Activated T-helper 1 cell treated with anti-CD3 and anti-CD28 coated beads, Interleukin-2, amount 50 U/mL, for 16 hours (primary cell): Measurements from ENCODE around the gene C22orf39.
"Not testable (repeated sequence)": the region's sequence is repeated elsewhere in the genome, so short reads cannot be mapped to it uniquely, and the experiment has no call there.

Experiments used
- DNase-seq, 2 donors: peaks; one replicate each; pipeline ENCODE4 v3.0.0-alpha.2; 2020; ENCODE audit warnings: low read depth in 1 of 2, low spot score in 1 of 2

C22orf39 gene

DNA sequence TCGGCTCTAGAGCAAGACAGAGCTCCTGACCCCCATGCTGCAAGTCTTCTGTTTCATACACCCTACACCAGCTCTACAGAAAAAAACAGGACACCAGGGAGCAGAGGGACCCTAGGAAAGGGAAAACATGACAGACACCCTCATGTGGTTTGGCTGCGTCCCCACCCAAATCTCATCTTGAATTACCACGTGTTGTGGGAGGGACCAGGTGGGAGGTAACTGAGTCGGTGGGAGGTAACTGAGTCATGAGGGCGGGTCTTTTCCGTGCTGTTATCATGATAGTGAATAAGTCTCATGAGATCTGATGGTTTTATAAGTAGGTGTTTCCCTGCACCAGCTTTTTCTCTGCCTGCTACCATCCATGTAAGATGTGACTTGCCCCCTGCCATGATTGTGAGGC lies 6.6 kb upstream of the C22orf39 start:
- no peak for DNase-seq

DNA sequence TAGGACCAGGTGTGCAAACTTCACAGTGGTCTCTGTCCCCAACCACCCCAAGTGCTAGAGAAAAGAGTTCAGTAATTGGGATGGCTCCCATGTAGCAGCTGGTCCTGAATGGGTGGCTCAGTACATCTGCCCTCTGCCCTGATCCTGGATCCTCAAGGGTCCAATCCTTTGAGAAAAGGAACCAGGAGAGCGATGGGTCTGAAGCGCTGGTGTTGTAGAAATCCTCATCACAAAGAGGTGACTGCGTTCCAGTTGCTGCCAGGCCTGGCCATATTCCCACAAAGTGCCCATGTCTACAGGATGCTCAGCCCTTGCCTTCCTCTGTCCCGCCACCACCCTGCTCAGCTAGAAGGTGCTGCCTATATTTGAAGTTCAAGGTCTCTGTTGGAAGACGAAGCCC lies 6.2 kb upstream of the C22orf39 start:
- DNase-seq = no peak

DNA sequence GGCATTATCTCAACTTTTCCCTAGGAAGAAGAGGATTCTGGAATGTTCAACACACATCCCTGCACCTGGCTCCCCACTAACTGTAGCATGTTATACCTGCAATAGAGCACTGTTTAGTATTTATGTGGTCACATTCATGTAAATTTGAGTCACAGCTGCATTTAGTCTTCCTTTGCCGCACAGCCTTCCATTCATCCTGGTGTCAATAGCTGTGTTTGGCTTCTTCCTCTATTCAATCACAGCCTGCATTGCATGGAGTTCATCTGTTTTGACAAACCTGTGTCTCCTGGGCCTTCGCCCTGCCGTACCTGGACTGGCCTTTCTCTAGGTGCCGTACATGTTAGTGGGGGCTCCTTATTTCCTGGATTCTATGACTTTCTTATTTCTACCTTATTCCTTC lies 4.1 kb upstream of the C22orf39 start:
- no peak for DNase-seq

DNA sequence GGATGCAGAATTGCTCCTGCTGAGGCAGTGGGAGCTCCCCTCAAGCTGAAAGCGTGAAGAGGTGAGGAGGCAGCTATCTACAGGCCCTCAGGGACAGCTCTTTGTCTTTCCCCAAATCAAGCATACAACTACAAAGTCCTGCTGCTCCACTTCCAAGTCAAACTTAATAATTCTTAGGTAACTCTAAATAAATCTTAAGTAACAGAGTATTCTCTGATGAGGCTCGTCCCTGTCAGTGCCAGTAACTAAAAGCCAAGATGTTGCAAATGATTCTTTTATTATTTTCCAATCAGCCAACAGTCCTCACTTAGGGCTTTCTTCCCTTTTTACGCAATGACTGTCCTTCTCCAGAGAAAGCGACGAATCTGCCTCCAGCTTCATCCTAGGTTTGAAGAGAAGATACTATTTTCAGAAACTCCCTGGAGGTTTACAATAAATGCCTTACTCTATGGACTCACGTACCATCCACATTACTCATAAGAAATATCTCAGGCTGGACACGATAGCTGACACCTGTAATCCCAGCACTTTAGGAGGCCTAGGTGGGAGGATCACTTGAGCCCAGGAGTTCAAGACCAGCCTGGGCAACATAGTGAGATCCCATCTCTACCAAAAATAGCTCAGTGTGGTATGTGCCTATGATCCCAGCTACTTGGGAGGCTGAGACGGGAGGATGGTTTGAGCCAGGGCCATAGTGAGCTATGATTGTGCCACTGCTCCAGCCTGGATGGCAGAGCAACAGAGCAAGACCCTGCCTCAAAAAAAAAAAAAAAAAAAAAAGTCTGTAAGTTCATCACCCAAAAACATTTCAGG lies 3.1 kb upstream of the C22orf39 start:
- DNase-seq = no peak

DNA sequence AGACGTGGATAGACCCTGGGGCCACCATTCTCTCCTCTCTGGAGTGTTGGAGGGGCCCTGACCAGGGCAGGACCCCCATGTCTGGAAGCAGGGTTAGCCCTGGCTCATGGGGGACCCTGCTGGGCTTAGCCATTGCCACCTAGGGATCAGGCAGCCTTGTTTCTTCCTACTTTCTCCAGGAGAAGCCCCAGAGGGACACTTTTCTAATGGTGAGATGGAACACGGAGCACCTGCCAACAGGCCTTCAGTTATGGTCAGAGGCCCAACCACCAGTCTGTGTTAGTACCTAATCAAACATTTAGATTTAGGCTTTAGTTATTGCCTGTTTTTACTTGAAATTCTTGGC lies 1.9 kb upstream of the C22orf39 start:
- no peak for DNase-seq

DNA sequence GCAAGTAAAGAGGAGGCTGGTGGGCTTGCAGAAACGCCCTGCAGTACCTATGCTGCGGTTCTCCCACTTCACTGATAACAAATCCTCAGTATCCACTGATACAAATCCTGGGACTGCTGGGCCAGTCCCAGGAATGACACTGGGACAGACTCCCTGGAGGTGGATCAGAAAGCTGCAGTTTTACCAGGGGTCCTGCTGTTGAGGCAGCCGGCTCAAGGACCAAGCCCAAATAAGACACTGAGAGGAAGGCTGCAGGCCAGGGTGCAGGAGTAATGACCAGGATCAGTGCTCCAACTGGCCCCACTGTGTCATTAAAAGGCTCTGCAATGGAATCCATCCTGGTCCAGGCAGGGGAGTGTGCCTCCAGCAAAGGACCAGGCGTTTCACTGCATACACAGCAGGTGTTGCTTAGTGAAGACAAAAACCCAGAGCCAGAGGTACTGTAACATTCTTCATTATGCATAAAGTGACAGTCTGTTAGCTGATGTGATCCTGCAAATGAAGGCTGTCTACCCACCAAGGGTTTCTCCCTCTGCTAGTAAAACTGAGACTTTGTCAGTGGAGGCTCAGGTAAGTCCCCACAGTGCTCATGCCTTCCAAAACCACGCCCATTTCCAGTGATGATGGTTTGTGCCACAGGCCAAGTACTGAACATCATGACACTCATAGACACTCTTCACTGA lies 1.4 kb upstream of the C22orf39 start:
- no peak for DNase-seq

DNA sequence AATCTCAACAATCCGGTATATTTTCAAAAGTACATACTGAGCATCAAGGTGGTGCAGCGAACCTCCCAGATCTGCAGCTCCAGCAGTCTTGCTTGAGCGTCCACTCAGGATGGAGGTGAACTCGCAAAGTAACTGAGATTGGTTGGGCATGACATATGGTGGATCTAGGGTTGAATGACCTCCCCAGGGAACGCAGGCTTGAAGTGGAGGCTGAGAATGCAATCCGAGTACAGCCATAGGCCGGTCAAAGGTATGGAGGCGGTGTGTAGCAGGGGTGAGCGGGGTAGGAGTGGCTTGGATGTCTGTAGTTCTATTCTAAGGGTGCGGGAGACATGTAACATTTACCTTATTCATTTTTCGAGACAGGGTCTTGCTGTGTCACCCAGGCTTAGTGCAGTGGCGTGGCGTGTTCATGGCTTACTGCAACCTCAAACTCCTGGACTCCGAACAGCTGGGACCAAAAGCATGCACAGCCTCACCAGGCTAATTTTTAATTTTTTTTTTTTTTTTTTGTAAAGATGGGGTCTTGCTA lies 631 bp upstream of the C22orf39 start:
- no peak for DNase-seq

DNA sequence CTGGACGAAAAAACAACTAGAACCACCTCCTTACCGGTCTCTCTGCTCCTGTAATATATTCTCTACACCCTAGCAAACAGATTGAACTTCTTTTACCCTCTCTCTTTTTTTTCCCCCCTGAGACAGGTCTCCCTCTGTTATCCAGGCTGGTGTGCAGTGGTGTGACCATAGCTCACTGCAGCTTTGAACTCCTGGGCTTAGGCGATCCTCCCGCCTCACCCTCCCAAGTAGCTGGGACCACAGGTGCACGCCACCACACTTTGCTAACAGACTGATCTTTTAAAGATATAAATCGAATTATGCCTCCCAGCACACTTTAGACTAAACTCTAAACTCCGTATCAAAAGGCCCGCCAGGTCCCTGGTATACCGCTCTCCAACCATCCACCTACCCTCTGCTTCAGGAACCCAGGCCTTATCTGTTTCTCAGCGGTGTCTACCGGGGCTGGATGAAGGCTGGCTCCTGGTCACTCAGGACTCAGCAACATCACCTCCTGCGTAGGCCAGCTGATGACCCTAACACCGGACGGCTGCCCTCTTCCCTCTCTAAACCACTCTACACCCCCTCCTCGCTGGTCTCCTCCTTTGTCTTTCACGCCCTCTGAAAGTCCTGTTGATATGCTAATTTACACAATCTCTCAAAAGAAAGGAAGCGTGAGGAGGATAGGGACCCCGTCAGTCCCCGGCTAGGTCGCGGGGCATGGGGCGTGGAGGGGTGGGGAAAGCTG lies 745 bp downstream of the C22orf39 start:
- DNase-seq = no peak

DNA sequence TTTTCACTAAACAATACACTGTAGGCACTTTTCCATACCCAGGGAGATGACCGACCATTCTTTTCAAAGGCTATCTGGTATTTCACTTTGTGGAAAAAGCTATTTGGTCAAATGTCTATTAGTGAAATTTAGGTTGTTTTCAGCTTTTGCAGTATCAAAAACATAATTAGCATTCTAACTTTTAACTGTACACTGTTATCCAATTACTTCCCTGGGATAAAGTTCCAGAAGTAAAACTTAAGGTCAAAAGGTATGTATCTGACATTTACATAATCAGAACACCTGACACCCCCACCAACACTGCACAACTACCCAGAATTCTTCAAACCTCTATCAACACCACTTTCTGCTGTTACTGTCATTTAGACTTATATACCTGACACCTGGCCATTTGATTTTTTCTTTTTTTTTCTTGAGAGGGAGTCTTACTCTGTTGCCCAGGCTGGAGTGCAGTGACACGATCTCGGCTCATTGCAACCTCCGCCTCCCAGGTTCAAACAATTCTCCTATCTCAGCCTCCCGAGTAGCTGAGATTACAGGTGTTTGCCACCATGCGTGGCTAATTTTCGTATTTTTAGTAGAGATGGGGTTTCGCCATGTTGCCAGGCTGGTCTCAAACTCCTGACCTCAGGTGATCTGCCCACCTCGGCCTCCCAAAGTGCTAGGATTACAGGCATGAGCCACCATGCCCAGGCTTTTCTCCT lies 2.1 kb downstream of the C22orf39 start:
- DNase-seq = not testable (repeated sequence)

DNA sequence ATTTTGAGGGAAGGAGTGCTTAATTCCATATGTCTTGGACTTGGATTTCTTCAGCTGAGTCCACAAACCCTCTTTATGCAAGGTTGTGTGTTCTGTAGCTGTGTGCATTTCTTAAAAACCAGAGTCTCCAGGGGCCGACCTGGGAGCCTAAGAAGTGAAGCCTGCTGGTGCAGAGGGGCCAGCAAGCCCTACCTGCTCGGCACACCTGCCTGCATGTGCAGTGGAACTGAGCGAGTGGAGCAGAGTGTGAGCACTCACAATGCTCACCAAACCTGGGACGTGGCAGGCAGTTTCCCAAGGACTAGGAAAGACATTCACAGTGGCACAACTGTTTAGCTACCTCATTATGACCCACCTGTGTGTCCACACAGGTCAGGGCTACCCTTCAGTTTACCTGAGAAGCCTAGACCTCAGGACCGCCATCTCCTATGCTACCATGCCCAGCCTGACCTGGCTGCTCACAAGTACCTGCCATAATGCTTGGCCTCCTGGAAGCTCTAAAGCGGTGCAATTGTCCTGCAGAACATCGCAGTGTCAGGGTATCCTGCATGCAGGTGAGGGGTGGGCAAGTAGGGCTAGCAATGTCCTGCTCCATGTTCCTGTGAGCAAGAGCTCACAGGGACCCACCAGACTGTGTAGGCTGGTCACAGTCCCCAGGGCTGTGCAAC lies 3.8 kb downstream of the C22orf39 start:
- no peak for DNase-seq

DNA sequence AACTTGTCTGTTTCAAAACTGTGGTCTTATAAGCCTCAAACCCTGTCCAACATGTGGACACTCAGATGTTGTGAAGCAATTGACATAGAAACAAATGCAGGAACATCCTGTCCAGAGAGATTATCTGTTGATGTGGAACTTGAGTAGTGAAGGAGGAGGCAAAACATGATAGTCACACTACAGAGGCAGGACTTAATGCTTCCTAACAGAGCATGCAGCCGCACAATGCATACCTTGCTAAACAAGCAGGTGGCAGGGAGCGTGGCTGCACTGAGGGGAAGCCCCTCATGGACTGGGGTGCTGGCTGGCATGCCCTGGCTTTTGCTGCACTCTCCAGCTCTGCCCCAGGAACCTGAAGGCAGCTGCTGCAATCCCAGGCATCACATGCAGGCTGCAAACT lies 5.3 kb downstream of the C22orf39 start:
- DNase-seq = no peak

DNA sequence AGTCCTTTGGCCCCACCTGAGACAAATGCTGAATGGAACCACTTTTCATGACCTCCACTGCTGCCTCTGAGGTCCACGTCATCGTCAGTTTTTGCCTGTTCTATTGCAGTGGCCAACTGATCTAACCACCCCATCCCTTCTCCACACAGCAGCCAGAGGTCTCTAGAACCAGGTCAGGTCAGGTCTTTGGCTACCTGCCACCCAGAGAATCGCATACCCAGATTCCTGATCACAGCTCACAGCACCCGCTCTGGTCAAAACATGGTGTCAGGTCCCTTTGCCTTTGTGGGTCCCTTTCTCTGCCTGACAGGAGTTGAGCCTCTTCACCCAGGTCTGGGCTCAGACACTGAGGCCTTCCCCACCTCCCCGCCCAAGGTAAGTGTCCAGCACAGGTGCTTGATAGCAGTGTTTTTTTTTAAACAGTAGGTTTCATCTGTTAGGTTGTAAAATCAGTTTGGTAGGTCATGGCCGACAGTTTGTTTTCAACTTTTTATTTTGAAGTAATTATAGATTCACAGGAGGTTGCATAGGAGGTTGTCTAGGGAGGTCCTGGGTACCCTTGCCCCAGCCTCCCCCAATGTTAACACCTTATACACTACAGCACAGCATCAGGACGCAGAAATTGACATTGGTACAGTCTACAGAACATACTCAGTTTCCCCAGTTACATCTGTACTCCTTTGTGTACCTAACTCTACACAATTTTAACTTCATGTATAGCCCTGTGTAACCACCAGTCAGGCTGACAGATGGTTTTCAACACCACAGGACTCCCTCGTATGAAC lies 6.9 kb downstream of the C22orf39 start:
- DNase-seq = no peak

DNA sequence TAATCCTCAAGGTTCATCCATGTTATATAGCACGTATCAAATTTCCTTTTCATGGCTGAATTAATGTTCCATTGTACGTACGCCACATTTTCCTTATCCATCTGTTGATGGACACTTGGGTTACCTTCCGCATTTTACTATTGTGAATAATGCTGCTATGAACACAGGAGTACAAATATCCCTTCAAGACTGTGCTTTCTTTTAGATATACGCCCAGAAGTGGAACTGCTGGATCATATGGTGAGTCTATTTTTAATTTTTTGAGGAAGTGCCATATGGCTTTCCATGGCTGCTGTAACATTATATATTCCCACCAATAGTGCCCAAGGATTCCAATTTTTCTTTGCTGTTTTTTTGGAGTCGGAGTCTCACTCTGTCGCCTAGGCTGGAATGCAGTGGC lies 9.2 kb downstream of the C22orf39 start:
- DNase-seq = no peak

DNA sequence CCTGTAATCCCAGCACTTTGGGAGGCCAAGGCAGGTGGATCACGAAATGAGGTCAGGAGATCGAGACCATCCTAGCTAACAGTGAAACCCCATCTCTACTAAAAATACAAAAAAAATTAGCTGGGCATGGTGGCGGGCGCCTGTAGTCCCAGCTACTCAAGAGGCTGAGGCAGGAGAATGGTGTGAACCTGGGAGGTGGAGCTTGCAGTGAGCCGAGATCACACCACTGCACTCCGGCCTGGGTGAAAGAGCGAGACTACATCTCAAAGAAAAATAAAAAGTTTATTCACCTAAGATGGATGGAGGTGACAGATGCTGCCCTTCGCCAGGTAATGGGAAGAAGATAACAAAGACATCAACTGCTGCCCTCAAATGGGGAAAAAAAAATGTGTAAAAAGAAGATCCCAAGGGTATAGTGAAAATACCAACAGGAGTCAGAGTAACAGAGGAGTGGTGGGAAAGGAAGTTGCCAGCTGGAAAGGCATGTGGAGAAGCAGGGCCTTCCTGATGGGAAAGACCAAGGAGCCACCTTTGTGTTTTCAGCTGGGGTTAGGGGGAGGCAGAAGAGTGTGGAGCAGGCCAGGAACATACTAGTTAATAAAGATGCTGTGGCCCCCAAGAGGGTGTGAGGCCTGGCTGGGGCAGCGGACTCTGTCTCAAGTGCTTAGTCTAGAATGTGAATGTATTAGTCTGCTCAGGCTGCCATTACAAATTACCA lies 10.9 kb downstream of the C22orf39 start:
- not testable (repeated sequence) for DNase-seq

DNA sequence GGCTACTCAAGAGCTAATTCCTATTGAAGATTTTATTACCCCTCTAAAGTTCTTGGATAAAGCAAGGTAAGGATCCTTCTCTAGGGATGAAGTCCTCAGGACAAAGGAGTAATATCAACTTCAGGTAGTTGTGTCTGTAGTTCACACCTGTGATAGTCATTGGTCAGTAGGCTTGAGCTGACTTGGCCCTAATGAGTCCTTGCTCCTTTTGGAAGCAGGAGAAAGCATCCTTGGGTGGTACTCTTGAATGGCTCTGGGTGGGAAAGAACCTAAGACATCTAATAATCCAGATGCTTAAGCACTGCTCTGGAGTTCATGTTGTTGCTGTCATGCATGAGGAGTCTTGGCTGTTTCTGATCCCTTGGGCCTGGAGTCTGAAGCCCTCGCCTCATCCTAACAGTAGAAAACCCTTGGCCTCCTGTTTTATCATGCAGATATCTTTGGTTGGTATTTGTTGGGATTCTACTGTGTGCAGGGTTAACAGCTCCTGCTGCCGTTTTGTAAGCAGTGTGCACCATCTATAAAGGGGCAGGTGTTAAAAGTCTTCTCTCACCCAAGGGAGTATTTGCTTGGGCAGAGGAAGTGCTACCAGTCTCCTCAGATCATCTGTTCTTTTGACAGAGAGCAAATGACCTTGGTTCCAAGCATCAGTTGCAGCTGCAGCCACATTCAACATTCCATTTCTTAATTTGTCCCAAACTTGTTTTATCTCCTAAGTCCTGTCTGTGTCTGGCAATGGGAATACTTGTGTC lies 12.5 kb downstream of the C22orf39 start:
- DNase-seq = no peak

DNA sequence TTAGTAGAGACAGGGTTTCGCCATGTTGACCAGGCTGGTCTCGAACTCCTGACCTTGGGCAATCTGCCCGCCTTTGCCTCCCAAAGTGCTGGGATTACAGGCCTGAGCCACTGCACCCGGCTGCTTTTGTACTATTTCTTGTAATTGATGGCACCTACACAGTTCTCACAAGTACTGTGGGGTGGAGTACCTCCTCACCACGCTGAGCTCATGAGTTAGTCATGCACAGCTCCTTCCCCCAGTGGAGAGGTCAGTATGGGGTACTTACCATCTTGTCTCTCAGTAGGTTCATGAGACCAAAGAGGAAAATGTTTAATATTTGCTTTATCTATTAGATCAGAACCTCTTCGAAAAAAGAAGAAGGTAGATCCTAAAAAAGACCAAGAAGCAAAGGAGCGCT lies 13.1 kb downstream of the C22orf39 start:
- no peak for DNase-seq

DNA sequence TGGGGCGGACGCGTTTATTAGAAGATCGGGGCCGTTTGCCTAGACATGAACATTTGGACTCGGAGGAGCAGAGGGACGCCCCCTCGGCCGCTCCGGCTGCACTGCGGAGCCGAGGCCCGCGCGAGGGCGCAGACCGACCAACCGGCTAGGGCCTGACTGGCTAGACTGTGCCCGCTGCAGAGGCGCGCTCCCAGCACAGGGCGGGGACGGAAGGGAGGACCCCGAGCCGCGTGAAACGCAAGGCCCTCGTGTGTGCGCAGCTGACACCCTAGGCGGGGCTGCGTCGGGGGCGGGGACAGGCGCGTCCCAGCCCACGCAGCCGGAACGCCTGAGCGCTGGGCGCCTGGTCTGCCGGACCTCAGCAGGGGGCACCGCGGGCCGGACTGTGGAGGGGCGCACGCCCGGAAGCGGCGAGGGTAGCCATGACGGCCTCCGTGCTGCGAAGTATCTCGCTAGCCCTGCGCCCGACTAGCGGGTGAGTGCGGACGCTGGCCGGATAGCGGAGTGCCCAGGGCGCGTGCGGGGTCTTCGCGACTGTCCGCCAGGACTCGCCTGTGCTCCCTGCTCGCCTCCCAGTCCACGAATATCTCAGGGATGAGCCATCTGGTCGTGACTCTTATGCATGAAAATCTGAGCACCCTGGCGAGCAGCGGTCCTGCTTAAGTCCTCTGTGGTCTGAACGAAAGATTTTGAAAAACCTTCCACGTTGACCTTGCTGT lies 15.2 kb downstream of the C22orf39 start, which contains the start of gene MRPL40:
Gene MRPL40 (plus strand): TSS at position 413 of the 719 bp plus-strand sequence. CDS start 10 bp downstream, at position 423.
- DNase-seq = peak; percentile 66 to 82

DNA sequence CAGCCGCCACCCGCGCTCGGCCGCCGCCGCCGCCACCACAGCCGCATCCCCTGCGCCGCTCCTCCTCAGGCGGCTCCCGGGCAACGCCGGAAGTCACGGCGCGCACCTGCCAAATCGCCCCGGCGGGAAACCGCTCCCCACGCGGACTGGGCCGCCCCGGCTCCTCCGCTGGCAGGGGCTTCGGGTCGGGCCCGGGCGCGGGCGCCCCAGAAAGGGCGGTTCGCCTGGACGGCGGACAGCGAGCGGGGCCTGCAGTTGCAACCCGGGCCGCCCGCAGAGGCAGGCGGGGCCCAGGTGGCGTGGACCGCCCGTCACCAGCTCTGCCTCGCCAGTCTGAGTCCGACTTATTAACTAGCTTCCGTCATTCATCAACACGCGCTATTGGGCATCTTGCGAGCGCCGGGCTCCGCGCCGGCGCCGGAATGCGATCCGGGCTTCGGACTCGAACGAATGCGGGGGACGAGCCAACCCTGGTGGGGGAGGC lies 15.8 kb downstream of the C22orf39 start, which contains the start of gene HIRA:
Gene HIRA (minus strand): TSS at position 85 of the 484 bp plus-strand sequence. CDS start 257 bp downstream, outside the sequence.
- DNase-seq = peak; percentile 78 to 83
